BJ (cell line): ENCODE data around the gene ZNF574. TPM values are rescaled to one million over a fixed set of nuclear protein-coding genes. Genes with fewer than 3 reads are reported as not detected.

Experiments used
- CTCF ChIA-PET: fragments of 350-600 bp; formaldehyde crosslinking; extraction: SDS; loops from one replicate; lab custom pipeline; 2021; ENCODE audit warnings: antibody characterized with exemption, inconsistent platforms; lab: Yijun Ruan, JAX
- POLR2A ChIA-PET: fragments of 300-600 bp; sonication (Branson Sonifier 250); formaldehyde crosslinking; extraction: SDS; loops from one replicate; lab custom pipeline; 2021; ENCODE audit warnings: antibody characterized with exemption; lab: Charles Lee
- DNase-seq: peaks from one replicate; pipeline ENCODE4 v3.0.0-alpha.2; 2011; ENCODE audit warnings: low read depth
- H3K27me3 ChIP-seq: 2 replicates; pipeline ENCODE4 v1.6.0; 2011; ENCODE audit warnings: low read length; ENCODE audit not compliant: control insufficient read depth, insufficient read depth
- H3K36me3 ChIP-seq: 2 replicates; pipeline ENCODE4 v1.5.1; 2011; ENCODE audit warnings: low read length; ENCODE audit not compliant: control insufficient read depth, insufficient read depth
- H3K4me3 ChIP-seq: 2 replicates; pipeline ENCODE4 v1.5.1; 2011; ENCODE audit warnings: low read depth, mild to moderate bottlenecking, control low read depth, low read length
- CTCF ChIP-seq: IDR thresholded peaks from 2 replicates; pipeline ENCODE4 v1.5.1; 2011; ENCODE audit warnings: low read depth, mild to moderate bottlenecking, control low read depth, inconsistent platforms, low read length, moderate library complexity; ENCODE audit not compliant: insufficient read depth
- polyA plus RNA-seq: library from polyadenylated mRNA; depleted of rRNA; stranded (reverse); fragments of >200 nt; gene quantifications from 2 replicates; pipeline ENCODE4 v1.2.3, GENCODE V29; 2011

Gene ZNF574
- polyA plus RNA-seq, 1 experiment = 10.4 TPM

- peaks cover 39% of the 10 kb centered on the region for H3K27me3 ChIP-seq
- POLR2A ChIA-PET = no interaction called here
These were observed 9.8 kb upstream of the ZNF574 start for GRCh38 chr19:42066075-42066754.

GRCh38 chr19:42067315-42067888, 8.6 kb upstream of the ZNF574 start:
- H3K27me3 ChIP-seq = peaks cover 39% of the 10 kb centered on the region
- H3K4me3 ChIP-seq = no peak overlapping the region
- TF ChIP-seq CTCF = no peak
- ChIA-PET CTCF (interaction anchor here (2.7 kb wide), 1 partner anchor 33 kb away, joined by 8 read pairs; no protein-coding TSS in a partner anchor), POLR2A (no interaction called here)
- no peaks in the 10 kb centered on the region for H3K36me3 ChIP-seq
- DNase-seq = no peak

More at GRCh38 chr19:42066075-42066754, 9.8 kb upstream of the ZNF574 start:
- CTCF ChIA-PET = interaction anchor here (2.7 kb wide), 1 partner anchor 32 kb away, joined by 8 read pairs; no protein-coding TSS in a partner anchor
- DNase-seq = no peak
- Histone ChIP-seq H3K36me3 (no peaks in the 10 kb centered on the region), H3K4me3 (no peak overlapping the region)
- no peak for TF ChIP-seq CTCF

- ChIA-PET CTCF (interaction anchor here (0.6 to 2.7 kb wide), 2 partner anchors 34 to 372 kb away, joined by 3 to 8 read pairs; no protein-coding TSS in a partner anchor), POLR2A (no interaction called here)
- Histone ChIP-seq H3K36me3 (no peaks in the 10 kb centered on the region), H3K27me3 (peaks cover 37% of the 10 kb centered on the region), H3K4me3 (no peak overlapping the region)
- no peak for DNase-seq
- no peak for TF ChIP-seq CTCF
These were observed 7.6 kb upstream of the ZNF574 start for GRCh38 chr19:42068361-42068755.

- Histone ChIP-seq H3K27me3 (peaks cover 34% of the 10 kb centered on the region), H3K4me3 (no peak overlapping the region), H3K36me3 (no peaks in the 10 kb centered on the region)
- POLR2A ChIA-PET = no interaction called here
- no peak for DNase-seq
- no peak for TF ChIP-seq CTCF
- CTCF ChIA-PET = interaction anchor here (2.7 kb wide), 1 partner anchor 34 kb away, joined by 8 read pairs; no protein-coding TSS in a partner anchor
These were observed 7.0 kb upstream of the ZNF574 start for GRCh38 chr19:42068756-42069571.
